SK-N-SH (cell line): Measurements from ENCODE around the gene RARA. TPM values are rescaled to one million over a fixed set of nuclear protein-coding genes. Genes with fewer than 3 reads are reported as not detected.
A peak's percentile ranks its signal among the peaks of the same experiment; 100 is the strongest.

ENCODE experiments used
- CTCF ChIA-PET: fragments of 300-600, 350-600 bp; formaldehyde crosslinking; extraction: SDS; loops from one replicate; lab custom pipeline; 2021; lab: Yijun Ruan, JAX
- POLR2A ChIA-PET: fragments of 350-600 bp; sonication (Branson Sonifier 250); formaldehyde crosslinking; extraction: SDS; loops from one replicate; lab custom pipeline; 2020; ENCODE audit warnings: antibody characterized with exemption, inconsistent platforms; lab: Yijun Ruan, JAX
- DNase-seq: peaks from one replicate; pipeline ENCODE4 v3.0.0; 2012
- H2AFZ ChIP-seq: fragments of 200-600 bp; sonication (generic); 2 replicates; pipeline ENCODE4 v1.8.1; 2016; ENCODE audit warnings: antibody characterized with exemption, mild to moderate bottlenecking, low read depth
- H3F3A ChIP-seq: fragments of 200-600 bp; sonication (generic); replicated peaks from 2 replicates; pipeline ENCODE3; 2016; ENCODE audit warnings: antibody characterized with exemption, mild to moderate bottlenecking; ENCODE audit not compliant: insufficient read depth
- H3K27ac ChIP-seq, 2 experiments: fragments of 200-500 bp in 1 of 2; fragments of 200-600 bp in 1 of 2; sonication (Bioruptor generic) in 1 of 2; sonication (generic), shearing (Covaris generic) in 1 of 2; 2 replicates each; pipeline versions ENCODE4 v1.5.1 to v1.6.1; 2014 to 2016; ENCODE audit warnings: low read depth in 2 of 2, inconsistent platforms in 1 of 2, low read length in 1 of 2, mild to moderate bottlenecking in 1 of 2, mixed read lengths in 1 of 2
- H3K27me3 ChIP-seq: fragments of 200-600 bp; sonication (generic), shearing (Covaris generic); 2 replicates; pipeline ENCODE4 v1.6.1; 2016; ENCODE audit warnings: mixed run types; ENCODE audit not compliant: insufficient read depth
- H3K36me3 ChIP-seq, 2 experiments: fragments of 200-500 bp in 1 of 2; fragments of 200-600 bp in 1 of 2; sonication (Bioruptor generic) in 1 of 2; sonication (generic) in 1 of 2; replicated peaks in 1 of 2; 2 replicates each; pipeline versions ENCODE3 to v1.5.1; 2014 to 2016; ENCODE audit warnings: low read length in 1 of 2, mild to moderate bottlenecking in 1 of 2; ENCODE audit not compliant: insufficient read depth in 2 of 2, control insufficient read depth in 1 of 2
- H3K4me1 ChIP-seq, 2 experiments: fragments of 200-500 bp in 1 of 2; fragments of 200-600 bp in 1 of 2; sonication (Bioruptor generic) in 1 of 2; sonication (generic), shearing (Covaris generic) in 1 of 2; 2 replicates each; pipeline versions ENCODE4 v1.5.1 to v1.6.1; 2014 to 2016; ENCODE audit warnings: low read depth in 1 of 2, low read length in 1 of 2, mixed run types in 1 of 2; ENCODE audit not compliant: insufficient read depth in 2 of 2, control insufficient read depth in 1 of 2
- H3K4me2 ChIP-seq: fragments of 200-600 bp; sonication (generic), shearing (Covaris generic); 2 replicates; pipeline ENCODE4 v1.6.1; 2017; ENCODE audit warnings: mixed run types
- H3K4me3 ChIP-seq, 2 experiments: fragments of 200-500 bp in 1 of 2; fragments of 200-600 bp in 1 of 2; sonication (Bioruptor generic) in 1 of 2; sonication (generic), shearing (Covaris generic) in 1 of 2; 2 replicates each; pipeline versions ENCODE4 v1.5.1 to v1.8.1; 2014 to 2016; ENCODE audit warnings: low read depth in 2 of 2, inconsistent platforms in 1 of 2, low read length in 1 of 2, mild to moderate bottlenecking in 1 of 2, mixed read lengths in 1 of 2, moderate library complexity in 1 of 2
- H3K79me2 ChIP-seq: fragments of 200-600 bp; sonication (generic); 2 replicates; pipeline ENCODE4 v1.8.1; 2017; ENCODE audit warnings: mild to moderate bottlenecking; ENCODE audit not compliant: insufficient read depth
- H3K9ac ChIP-seq: fragments of 200-600 bp; sonication (generic); 2 replicates; pipeline ENCODE4 v1.6.1; 2017; ENCODE audit warnings: mixed run types
- H3K9me2 ChIP-seq: fragments of 200-600 bp; sonication (generic); 2 replicates; pipeline ENCODE4 v1.6.1; 2017; ENCODE audit warnings: mixed run types
- H3K9me3 ChIP-seq: fragments of 200-600 bp; sonication (generic); 2 replicates; pipeline ENCODE4 v1.6.1; 2017; ENCODE audit warnings: mixed run types, mild to moderate bottlenecking, moderate library complexity
- H4K20me1 ChIP-seq: fragments of 200-600 bp; sonication (generic); 2 replicates; pipeline ENCODE4 v1.6.1; 2017; ENCODE audit warnings: mild to moderate bottlenecking, mixed run types; ENCODE audit not compliant: insufficient read depth
- EP300 ChIP-seq, 2 experiments: IDR thresholded peaks; 2 replicates each; pipeline versions ENCODE4 v1.4.0 to v1.6.1; 2012; ENCODE audit warnings: borderline replicate concordance in 1 of 2, low read depth in 1 of 2, low read length in 1 of 2
- FOSL2 ChIP-seq: IDR thresholded peaks from 2 replicates; pipeline ENCODE4 v1.4.0; 2012; ENCODE audit warnings: low read depth, mild to moderate bottlenecking, moderate library complexity, borderline replicate concordance
- FOXJ3 ChIP-seq: sonication (generic); formaldehyde crosslinking; IDR thresholded peaks from 2 replicates; pipeline ENCODE4 v1.5.1; 2020; ENCODE audit warnings: mild to moderate bottlenecking, missing genetic modification reagents
- MAX ChIP-seq: IDR thresholded peaks from 2 replicates; pipeline ENCODE4 v1.4.0; 2012; ENCODE audit warnings: low read depth
- MEF2A ChIP-seq: IDR thresholded peaks from 2 replicates; pipeline ENCODE4 v1.4.0; 2012; ENCODE audit warnings: low read depth, borderline replicate concordance
- MXI1 ChIP-seq: IDR thresholded peaks from 2 replicates; pipeline ENCODE4 v1.6.1; 2012; ENCODE audit warnings: mild to moderate bottlenecking, low read depth, low read length, improper control_type of control experiment
- NFIC ChIP-seq: IDR thresholded peaks from 2 replicates; pipeline ENCODE4 v1.4.0; 2012; ENCODE audit warnings: borderline replicate concordance
- SIN3A ChIP-seq: IDR thresholded peaks from 2 replicates; pipeline ENCODE4 v1.6.1; 2012; ENCODE audit warnings: low read depth, mild to moderate bottlenecking, low read length, moderate library complexity, borderline replicate concordance
- SMC3 ChIP-seq: IDR thresholded peaks from 2 replicates; pipeline ENCODE4 v1.6.1; 2012; ENCODE audit warnings: low read depth, low read length, improper control_type of control experiment
- TEAD4 ChIP-seq: IDR thresholded peaks from 2 replicates; pipeline ENCODE4 v1.4.0; 2012; ENCODE audit warnings: mild to moderate bottlenecking, borderline replicate concordance; ENCODE audit not compliant: insufficient read depth
- YY1 ChIP-seq: IDR thresholded peaks from 2 replicates; pipeline ENCODE4 v1.4.0; 2012; ENCODE audit warnings: low read depth, mild to moderate bottlenecking
- WGBS: methylation state at CpG from one replicate; pipeline ENCODE4 v1.1.6; 2017; ENCODE audit warnings: low lambda C conversion rate; 5-methylcytosine and 5-hydroxymethylcytosine counted together
- polyA plus RNA-seq, 3 experiments: library from polyadenylated mRNA; depleted of rRNA; stranded (reverse); fragments of >200 nt; gene quantifications; 2 replicates each; pipeline ENCODE4 v1.2.3, GENCODE V29; 2012

Gene RARA
- polyA plus RNA-seq, 1 of the 3 experiments (the other 2 are of a cell fraction) = 13.3 TPM

- Histone ChIP-seq H2AFZ (no peak overlapping the region), H3K9me3 (no peaks in the 10 kb centered on the region), H3K9me2 (no peaks in the 10 kb centered on the region), H3K79me2 (peaks cover 69% of the 10 kb centered on the region), H3K4me1 (peaks cover 68 to 96% of the 10 kb centered on the region in 2 experiments), H3K4me2 (peak overlapping the region; percentile 97; the same call in 1 of the 2 replicates), H3K36me3 (peaks cover 29 to 31% of the 10 kb centered on the region in 2 experiments)
- no peak for DNase-seq
- TF ChIP-seq MEF2A (no peak), SIN3A (no peak), NFIC (no peak), FOXJ3 (no peak), YY1 (no peak)
- TF ChIP-seq, all 33 proteins: peak for 0
- no peak overlapping the region for H3K9ac ChIP-seq
- H4K20me1 ChIP-seq = peaks cover 57% of the 10 kb centered on the region
- H3F3A ChIP-seq = no peaks in the 10 kb centered on the region
- ChIA-PET POLR2A (interaction anchor here (1.0 to 4.7 kb wide), 4 partner anchors 17 to 70 kb away, joined by 3 to 24 read pairs (median 4); partner anchors contain the start of gene TOP2A), CTCF (interaction anchor here (1.4 to 57.6 kb wide), 4 partner anchors 10 to 128 kb away, joined by 4 to 1706 read pairs (median 90); partner anchors contain the start of genes CDC6 and RARA)
- 72% methylated on average over 4 of the region's 5 CpGs for WGBS
- no peaks in the 10 kb centered on the region for H3K27me3 ChIP-seq
- no peak overlapping the region; a peak in 1 of 4 replicates for H3K4me3 ChIP-seq
- peak overlapping the region in 1 of 2 experiments; percentile 99; a peak in 2 of 4 replicates for H3K27ac ChIP-seq
Measured at GRCh38 chr17:40348136-40348504, 39.1 kb downstream of the RARA start.

GRCh38 chr17:40348562-40349476, 39.8 kb downstream of the RARA start:
- POLR2A ChIA-PET = interaction anchor here (1.0 to 4.7 kb wide), 4 partner anchors 17 to 69 kb away, joined by 3 to 24 read pairs (median 4); partner anchors contain the start of gene TOP2A
- Histone ChIP-seq H3K9me2 (no peaks in the 10 kb centered on the region), H3K4me3 (no peak overlapping the region; a peak in 1 of 4 replicates), H3K4me1 (peaks cover 61 to 94% of the 10 kb centered on the region in 2 experiments), H3K36me3 (peaks cover 29 to 32% of the 10 kb centered on the region in 2 experiments), H3K4me2 (peak overlapping the region; percentile 97; the same call in 1 of the 2 replicates), H3K27ac (peak overlapping the region; percentile 6 to 99; a peak in 3 of 4 replicates), H3K27me3 (no peaks in the 10 kb centered on the region), H4K20me1 (peaks cover 57% of the 10 kb centered on the region), H3K79me2 (peaks cover 62% of the 10 kb centered on the region), H3K9me3 (no peaks in the 10 kb centered on the region), H3F3A (no peaks in the 10 kb centered on the region), H3K9ac (no peak overlapping the region), H2AFZ (no peak overlapping the region)
- CTCF ChIA-PET = interaction anchor here (0.6 to 57.6 kb wide), 4 partner anchors 10 to 258 kb away, joined by 3 to 1706 read pairs (median 90); partner anchors contain the start of genes CDC6 and RARA
- WGBS = 75% methylated on average over 12 of the region's 17 CpGs
- peak; percentile 54; the same call in 1 of the 2 replicates for TF ChIP-seq MXI1
- TF ChIP-seq EP300 (IDR thresholded peaks at IDR 0.05; ENCODE audit: borderline replicate concordance in 1 of 2, low read depth in 1 of 2, low read length in 1 of 2) = 0 out of 4 replicates have a peak, but pooled peaks of 1 of the 2 experiments have one; percentile 4
- no peak for TF ChIP-seq MAX
- no peak for TF ChIP-seq MEF2A
- TF ChIP-seq FOSL2 = no peak
- no peak for TF ChIP-seq SMC3
- TF ChIP-seq TEAD4 = no peak
- DNase-seq = peak; percentile 66
